HL-60 (cell line): Measurements from ENCODE around the gene ZNF334.

Experiments used
- DNase-seq, 2 experiments: peaks; one replicate each; pipeline ENCODE4 v3.0.0-alpha.2; 2010 to 2020; ENCODE audit warnings: low read depth in 1 of 2, low spot score in 1 of 2
- H3K27ac ChIP-seq: fragments of 250-450 bp; sonication (Bioruptor Pico); replicated peaks from 2 replicates; pipeline ENCODE4 v1.5.1; 2020; ENCODE audit warnings: mild to moderate bottlenecking, moderate library complexity
- H3K27me3 ChIP-seq: fragments of 250-450 bp; sonication (Bioruptor Pico); 2 replicates; pipeline ENCODE4 v1.5.1; 2021; ENCODE audit warnings: mild to moderate bottlenecking, moderate library complexity; ENCODE audit not compliant: insufficient read depth, poor library complexity, severe bottlenecking
- H3K4me3 ChIP-seq: replicated peaks from 2 replicates; pipeline ENCODE4 v1.5.1; 2011; ENCODE audit warnings: mild to moderate bottlenecking, control low read depth, low read length; ENCODE audit not compliant: insufficient read depth
- CTCF ChIP-seq: IDR thresholded peaks from one replicate; pipeline ENCODE4 v1.5.1; 2011; ENCODE audit warnings: low read length, control low read depth, inconsistent platforms; ENCODE audit not compliant: insufficient read depth
- GABPA ChIP-seq: IDR thresholded peaks from 2 replicates; pipeline ENCODE4 v1.6.1; 2012; ENCODE audit warnings: low read depth
- POLR2AphosphoS5 ChIP-seq: IDR thresholded peaks from 2 replicates; pipeline ENCODE4 v1.6.1; 2012; ENCODE audit warnings: low read depth
- REST ChIP-seq: IDR thresholded peaks from 2 replicates; pipeline ENCODE4 v1.6.1; 2012; ENCODE audit warnings: low read depth; ENCODE audit not compliant: insufficient replicate concordance
- SPI1 ChIP-seq: IDR thresholded peaks from 2 replicates; pipeline ENCODE4 v1.6.1; 2012; ENCODE audit warnings: low read depth, mild to moderate bottlenecking, borderline replicate concordance
- long read RNA-seq: library from polyadenylated mRNA; unstranded; transcript quantifications from one replicate; pipeline ENCODE4 v2.0.0, GENCODE V29; 2020

The ZNF334 gene
- long read RNA-seq, result 0 reads

GRCh38 chr20:46512943-46513844 lies at the start of gene ZNF334:
Gene ZNF334 (minus strand): TSS chr20:46513559. CDS start chr20:46512102, 1,457 bp downstream.
- peak within 1 kb of the TSS; percentile 43 for H3K4me3 ChIP-seq
- H3K27ac ChIP-seq, result no peak within 1 kb of the TSS
- peak in 1 of 2 experiments; percentile 15 for DNase-seq
- 0 out of 2 replicates have a peak, but pooled peaks have one; percentile 6 for TF ChIP-seq SPI1
- TF ChIP-seq GABPA, result no peak
- peaks cover 15% of the 10 kb centered on the region for H3K27me3 ChIP-seq

- Histone ChIP-seq H3K4me3 (peak overlapping the region; percentile 39), H3K27ac (no peak overlapping the region), H3K27me3 (peaks cover 4% of the 10 kb centered on the region)
- DNase-seq, result peak; percentile 63 to 68
- TF ChIP-seq GABPA, result no peak
- no peak for TF ChIP-seq REST
- no peak for TF ChIP-seq POLR2AphosphoS5
- TF ChIP-seq SPI1, result peak; percentile 83
- peak; percentile 91 for TF ChIP-seq CTCF
Measured at GRCh38 chr20:46562373-46563169, 49.2 kb upstream of the ZNF334 start.

GRCh38 chr20:46562009-46562372 lies 48.6 kb upstream of the ZNF334 start:
- H3K4me3 ChIP-seq, result peak overlapping the region; percentile 39

More at GRCh38 chr20:46562009-46562372, 48.6 kb upstream of the ZNF334 start:
- no peak for DNase-seq
- peaks cover 4% of the 10 kb centered on the region for H3K27me3 ChIP-seq
- no peak overlapping the region for H3K27ac ChIP-seq
- no peak for TF ChIP-seq GABPA
- TF ChIP-seq REST, result no peak
- no peak for TF ChIP-seq POLR2AphosphoS5
- no peak for TF ChIP-seq SPI1
- no peak for TF ChIP-seq CTCF
